ENCODE measurements around the gene CHPF2.

CHPF2 gene

GRCh38 chr7:151282111-151282510 is 49.8 kb downstream of the CHPF2 start:
- DNase-seq (ENCODE audit: low read depth in 2 of 2, low spot score in 1 of 2): no peak

GRCh38 chr7:151283302-151283701 is 51.0 kb downstream of the CHPF2 start:
- DNase-seq (ENCODE audit: low read depth in 2 of 2, low spot score in 1 of 2): no peak

- no peak for DNase-seq (ENCODE audit: low read depth in 2 of 2, low spot score in 1 of 2)
Observed at GRCh38 chr7:151286148-151286547, 53.9 kb downstream of the CHPF2 start.
